HG03575 (cell line): ENCODE measurements around the gene FIG4.
"Not testable (repeated sequence)": the region's sequence is repeated elsewhere in the genome, so short reads cannot be mapped to it uniquely, and the experiment has no call there.

Source experiments
- ATAC-seq: cut with Tn5 transposase; IDR thresholded peaks from one replicate; pipeline ENCODE4 v1.9.1; 2021; ENCODE audit not compliant: unreplicated experiment, insufficient number of reproducible peaks, low FRiP score; ENCODE audit errors: extremely low read depth

Gene FIG4

GRCh38 chr6:109690737-109691621 is at the start of gene FIG4, which contains the start of gene AK9:
Gene FIG4, plus strand, starts transcription at chr6:109691296. Its CDS starts 140 bp downstream, at chr6:109691436.
Gene AK9, minus strand, starts transcription at chr6:109691202. Its CDS starts 15,457 bp downstream, at chr6:109675745.
- peak; percentile 45 for ATAC-seq

GRCh38 chr6:109644131-109644530 is 47.0 kb upstream of the FIG4 start:
- no peak for ATAC-seq

- ATAC-seq, result no peak
Observed at GRCh38 chr6:109653264-109653663, 37.8 kb upstream of the FIG4 start.

- no peak for ATAC-seq
Observed at GRCh38 chr6:109655761-109656262, 35.3 kb upstream of the FIG4 start.

- no peak for ATAC-seq
Observed at GRCh38 chr6:109660526-109661320, 30.4 kb upstream of the FIG4 start.

GRCh38 chr6:109662192-109662591 is 28.9 kb upstream of the FIG4 start:
- ATAC-seq, result no peak

- no peak for ATAC-seq
Observed at GRCh38 chr6:109669811-109670210, 21.3 kb upstream of the FIG4 start.

- ATAC-seq, result no peak
Observed at GRCh38 chr6:109671733-109672132, 19.4 kb upstream of the FIG4 start.

- ATAC-seq, result no peak
Observed at GRCh38 chr6:109672175-109672574, 18.9 kb upstream of the FIG4 start.

- ATAC-seq, result no peak
Observed at GRCh38 chr6:109672839-109673238, 18.3 kb upstream of the FIG4 start.

GRCh38 chr6:109676724-109677123 is 14.4 kb upstream of the FIG4 start:
- no peak for ATAC-seq

- ATAC-seq, result no peak
Observed at GRCh38 chr6:109678240-109678639, 12.9 kb upstream of the FIG4 start.

- ATAC-seq, result not testable (repeated sequence)
Observed at GRCh38 chr6:109678661-109679505, 12.2 kb upstream of the FIG4 start.

GRCh38 chr6:109686566-109687265 is 4.4 kb upstream of the FIG4 start:
- no peak for ATAC-seq

- no peak for ATAC-seq
Observed at GRCh38 chr6:109687271-109687761, 3.8 kb upstream of the FIG4 start.

GRCh38 chr6:109690373-109690736 is 741 bp upstream of the FIG4 start:
- ATAC-seq, result no peak

- peak; percentile 42 for ATAC-seq
Observed at GRCh38 chr6:109693111-109693510, 2.0 kb downstream of the FIG4 start.

GRCh38 chr6:109695468-109695867 is 4.4 kb downstream of the FIG4 start:
- no peak for ATAC-seq
